IMR-90 (cell line): Measurements from ENCODE around the gene PELI1. TPM values are rescaled to one million over a fixed set of nuclear protein-coding genes. Genes with fewer than 3 reads are reported as not detected.

Source experiments
- ATAC-seq: fragments of 200-7000 bp; cut with Tn5 transposase; 2 replicates; pipeline ENCODE4 v1.9.1; 2020; ENCODE audit warnings: low read depth, mild to moderate bottlenecking, moderate library complexity
- BruUV-seq: library from RNA; stranded (reverse); fragments of 400-500 nt; replicated peaks from 2 replicates; lab custom pipeline; 2021; lab: Mats Ljungman, UMichigan
- CTCF ChIA-PET: fragments of 300-600 bp; formaldehyde crosslinking; extraction: SDS; loops from one replicate; lab custom pipeline; 2021; ENCODE audit warnings: antibody characterized with exemption; lab: Yijun Ruan, JAX
- POLR2A ChIA-PET: fragments of 300-600 bp; sonication (Branson Sonifier 250); formaldehyde crosslinking; loops from one replicate; lab custom pipeline; 2022; ENCODE audit warnings: antibody characterized with exemption; ENCODE audit not compliant: unreplicated experiment; lab: Charles Lee
- DNase-seq: peaks from one replicate; pipeline ENCODE4 v3.0.0; 2013
- H2AFZ ChIP-seq: replicated peaks from 2 replicates; pipeline ENCODE3; 2013; ENCODE audit warnings: low read length, mild to moderate bottlenecking; ENCODE audit not compliant: poor library complexity
- H2AK5ac ChIP-seq: 2 replicates; pipeline ENCODE4 v1.6.1; 2013; ENCODE audit warnings: low read depth, low read length, inconsistent platforms
- H2AK9ac ChIP-seq: replicated peaks from 2 replicates; pipeline ENCODE3; 2013; ENCODE audit warnings: mild to moderate bottlenecking, low read depth, low read length, moderate library complexity; ENCODE audit not compliant: poor library complexity
- H2BK120ac ChIP-seq: 2 replicates; pipeline ENCODE4 v1.6.1; 2013; ENCODE audit warnings: low read depth, low read length, inconsistent platforms
- H2BK15ac ChIP-seq: 3 replicates; pipeline ENCODE4 v1.6.1; 2013; ENCODE audit warnings: low read depth, low read length, inconsistent platforms
- H2BK20ac ChIP-seq: 2 replicates; pipeline ENCODE4 v1.6.1; 2013; ENCODE audit warnings: low read depth, mild to moderate bottlenecking, inconsistent platforms, low read length, moderate library complexity
- H2BK5ac ChIP-seq: 2 replicates; pipeline ENCODE4 v1.6.1; 2013; ENCODE audit warnings: mild to moderate bottlenecking, low read depth, low read length, inconsistent platforms; ENCODE audit not compliant: poor library complexity, severe bottlenecking
- H3K14ac ChIP-seq: replicated peaks from 2 replicates; pipeline ENCODE4 v1.6.1; 2013; ENCODE audit warnings: low read depth, low read length, inconsistent platforms
- H3K18ac ChIP-seq: 2 replicates; pipeline ENCODE4 v1.6.1; 2013; ENCODE audit warnings: low read depth, low read length, control low read depth
- H3K23ac ChIP-seq: 2 replicates; pipeline ENCODE4 v1.6.1; 2013; ENCODE audit warnings: low read depth, low read length, inconsistent platforms
- H3K27ac ChIP-seq: 2 replicates; pipeline ENCODE4 v1.5.1; 2013; ENCODE audit warnings: mild to moderate bottlenecking, control low read depth, low read length; ENCODE audit not compliant: insufficient read depth
- H3K27me3 ChIP-seq: 2 replicates; pipeline ENCODE4 v1.6.1; 2013; ENCODE audit warnings: low read length; ENCODE audit not compliant: control insufficient read depth, insufficient read depth
- H3K36me3 ChIP-seq: 2 replicates; pipeline ENCODE4 v1.6.1; 2013; ENCODE audit warnings: low read length, mixed read lengths; ENCODE audit not compliant: control insufficient read depth, insufficient read depth
- H3K4ac ChIP-seq: 2 replicates; pipeline ENCODE4 v1.6.1; 2013; ENCODE audit warnings: low read depth, low read length, inconsistent platforms
- H3K4me1 ChIP-seq: 2 replicates; pipeline ENCODE4 v1.6.1; 2013; ENCODE audit warnings: low read length, mixed read lengths; ENCODE audit not compliant: control insufficient read depth, insufficient read depth
- H3K4me2 ChIP-seq: 2 replicates; pipeline ENCODE4 v1.6.1; 2013; ENCODE audit warnings: low read depth, mild to moderate bottlenecking, control low read depth, low read length, moderate library complexity
- H3K4me3 ChIP-seq: 2 replicates; pipeline ENCODE4 v1.5.1; 2013; ENCODE audit warnings: low read depth, mild to moderate bottlenecking, control low read depth, low read length, moderate library complexity; ENCODE audit not compliant: insufficient read depth
- H3K56ac ChIP-seq: 2 replicates; pipeline ENCODE4 v1.6.1; 2013; ENCODE audit warnings: low read length, inconsistent platforms; ENCODE audit not compliant: insufficient read depth; ENCODE audit errors: extremely low read depth
- H3K79me1 ChIP-seq, 2 experiments: 2 replicates each; pipeline ENCODE4 v1.6.1; 2013; ENCODE audit warnings: low read length in 2 of 2, inconsistent platforms in 1 of 2, low read depth in 1 of 2
- H3K9ac ChIP-seq: 2 replicates; pipeline ENCODE4 v1.6.1; 2013; ENCODE audit warnings: low read depth, low read length, control low read depth
- H3K9me1 ChIP-seq: 2 replicates; pipeline ENCODE4 v1.6.1; 2013; ENCODE audit warnings: low read length, inconsistent platforms; ENCODE audit not compliant: insufficient read depth
- H3K9me3 ChIP-seq: 2 replicates; pipeline ENCODE4 v1.6.1; 2013; ENCODE audit warnings: low read length; ENCODE audit not compliant: control insufficient read depth, insufficient read depth
- H4K20me1 ChIP-seq: 2 replicates; pipeline ENCODE4 v1.6.1; 2013; ENCODE audit warnings: low read length, inconsistent platforms; ENCODE audit not compliant: insufficient read depth
- H4K5ac ChIP-seq: 2 replicates; pipeline ENCODE4 v1.6.1; 2013; ENCODE audit warnings: mild to moderate bottlenecking, low read depth, low read length, control low read depth
- H4K8ac ChIP-seq, 2 experiments: 2 replicates each; pipeline ENCODE4 v1.6.1; 2013; ENCODE audit warnings: low read depth in 2 of 2, low read length in 2 of 2, control low read depth in 1 of 2, inconsistent platforms in 1 of 2
- H4K91ac ChIP-seq: 2 replicates; pipeline ENCODE4 v1.6.1; 2013; ENCODE audit warnings: low read depth, low read length, inconsistent platforms; ENCODE audit not compliant: insufficient read depth
- CEBPB ChIP-seq: IDR thresholded peaks from 2 replicates; pipeline ENCODE4 v1.6.1; 2012; ENCODE audit warnings: low read depth, low read length, improper control_type of control experiment
- CHD1 ChIP-seq: IDR thresholded peaks from 2 replicates; pipeline ENCODE4 v1.6.1; 2012; ENCODE audit warnings: low read depth, low read length, improper control_type of control experiment
- MXI1 ChIP-seq: IDR thresholded peaks from 2 replicates; pipeline ENCODE4 v1.6.1; 2012; ENCODE audit warnings: low read depth, mild to moderate bottlenecking, low read length, moderate library complexity, borderline replicate concordance
- POLR2A ChIP-seq: IDR thresholded peaks from 2 replicates; pipeline ENCODE4 v1.6.1; 2012; ENCODE audit warnings: mild to moderate bottlenecking, low read depth, low read length
- RFX5 ChIP-seq: IDR thresholded peaks from 2 replicates; pipeline ENCODE4 v1.8.0; 2012; ENCODE audit warnings: low read depth, mild to moderate bottlenecking, low read length, moderate library complexity
- SMC3 ChIP-seq: fragments of 150-350 bp; IDR thresholded peaks from 2 replicates; pipeline ENCODE4 v1.6.1; 2016; ENCODE audit warnings: low read depth, mild to moderate bottlenecking, antibody characterized with exemption, low read length, moderate library complexity
- WGBS, 2 experiments: methylation state at CpG; one replicate each; pipeline versions ENCODE4 v1.1.5 to v1.1.7; 2013; ENCODE audit warnings: missing lambda C conversion rate in 2 of 2; ENCODE audit not compliant: insufficient read length in 1 of 2; ENCODE audit errors: extremely low coverage in 2 of 2; 5-methylcytosine and 5-hydroxymethylcytosine counted together
- dilution Hi-C: fragments of 300-500 bp; cut with HindIII; formaldehyde crosslinking; loops from one replicate; pipeline ENCODE4 v1.14.3; 2018; ENCODE audit warnings: low sequenced_read_pairs; ENCODE audit not compliant: unreplicated experiment
- in situ Hi-C: fragments of 300-500 bp; cut with MboI; formaldehyde crosslinking; loops from 3 replicates; pipeline ENCODE4 v1.14.3; 2019; ENCODE audit warnings: low sequenced_read_pairs, inconsistent platforms, mixed read lengths
- intact Hi-C: fragments of 100-400 bp; cut with micrococcal nuclease; formaldehyde crosslinking; loops from 2 replicates; pipeline ENCODE4 v1.10.0; 2022
- polyA plus RNA-seq, 3 experiments: library from polyadenylated mRNA; depleted of rRNA; stranded (reverse); fragments of >200 nt; gene quantifications; 2 replicates each; pipeline ENCODE4 v1.2.3, GENCODE V29; 2012; ENCODE audit warnings: low replicate concordance in 1 of 3
- total RNA-seq: library from RNA; depleted of rRNA; stranded (reverse); fragments of >200 nt; gene quantifications from 2 replicates; pipeline ENCODE4 v1.2.3, GENCODE V29; 2012
- TF ChIP-seq, protein P1 (sequence below): fragments of 150-350 bp; IDR thresholded peaks from 2 replicates; pipeline ENCODE4 v1.6.1; 2016; ENCODE audit warnings: low read depth, mild to moderate bottlenecking, low read length, moderate library complexity, borderline replicate concordance
- TF ChIP-seq, protein P2 (sequence below): conservative IDR thresholded peaks from 2 replicates; pipeline ENCODE4 v1.5.1; 2012; ENCODE audit warnings: mild to moderate bottlenecking, low read depth, low read length, improper control_type of control experiment

PELI1 gene
- total and polyA plus RNA-seq, 2 of the 4 experiments (the other 2 are of a cell fraction) = 2.2 to 2.5 TPM

DNA sequence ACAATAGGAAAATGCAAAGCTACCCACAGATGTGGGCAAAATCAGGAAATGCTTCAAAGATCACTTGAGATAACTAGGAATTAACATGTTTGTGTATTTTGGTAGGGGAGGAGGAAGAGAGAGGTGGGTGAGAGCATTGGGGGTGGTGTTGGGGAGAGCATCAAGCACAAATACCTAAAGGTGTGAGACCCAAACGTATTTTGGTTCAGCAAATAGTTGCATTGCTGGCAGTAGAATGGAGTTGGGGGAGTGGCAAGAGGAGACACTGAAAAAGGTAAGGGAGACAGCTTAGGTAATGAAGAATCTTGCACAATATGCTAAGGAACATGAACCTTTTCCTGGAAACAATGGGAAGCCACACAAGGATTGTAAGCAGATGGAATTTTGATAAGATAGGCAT is 1.5 kb upstream of the PELI1 start:
- Histone ChIP-seq H2BK120ac (no peak overlapping the region), H3K4ac (no peak overlapping the region), H3K9ac (no peak overlapping the region), H3K56ac (no peak overlapping the region), H3K18ac (no peak overlapping the region), H4K91ac (no peak overlapping the region), H2BK15ac (no peak overlapping the region), H2AK9ac (no peak overlapping the region), H2AFZ (no peak overlapping the region), H2BK20ac (no peak overlapping the region), H2BK5ac (no peak overlapping the region), H3K14ac (no peak overlapping the region), H3K27ac (no peak overlapping the region), H3K23ac (no peak overlapping the region), H3K4me2 (no peak overlapping the region), H3K27me3 (peaks cover 2% of the 10 kb centered on the region), H4K8ac (no peak overlapping the region), H4K20me1 (no peaks in the 10 kb centered on the region), H2AK5ac (no peak overlapping the region), H3K9me3 (no peaks in the 10 kb centered on the region), H3K9me1 (peaks cover 3% of the 10 kb centered on the region; the same call in 1 of the 2 replicates), H3K4me3 (no peak overlapping the region), H4K5ac (no peak overlapping the region), H3K4me1 (no peaks in the 10 kb centered on the region), H3K79me1 (0 out of 4 replicates have a peak, but pooled peaks cover 0 to 3% of the 10 kb centered on the region in 2 experiments), H3K36me3 (no peaks in the 10 kb centered on the region)
- no peak for ATAC-seq
- CTCF ChIA-PET = interaction anchor here (0.9 kb wide), 1 partner anchor 96 kb away, joined by 3 read pairs; no protein-coding TSS in a partner anchor
- no TSS peak for BruUV-seq
- no peak for TF ChIP-seq CEBPB
- TF ChIP-seq, protein P1, sequence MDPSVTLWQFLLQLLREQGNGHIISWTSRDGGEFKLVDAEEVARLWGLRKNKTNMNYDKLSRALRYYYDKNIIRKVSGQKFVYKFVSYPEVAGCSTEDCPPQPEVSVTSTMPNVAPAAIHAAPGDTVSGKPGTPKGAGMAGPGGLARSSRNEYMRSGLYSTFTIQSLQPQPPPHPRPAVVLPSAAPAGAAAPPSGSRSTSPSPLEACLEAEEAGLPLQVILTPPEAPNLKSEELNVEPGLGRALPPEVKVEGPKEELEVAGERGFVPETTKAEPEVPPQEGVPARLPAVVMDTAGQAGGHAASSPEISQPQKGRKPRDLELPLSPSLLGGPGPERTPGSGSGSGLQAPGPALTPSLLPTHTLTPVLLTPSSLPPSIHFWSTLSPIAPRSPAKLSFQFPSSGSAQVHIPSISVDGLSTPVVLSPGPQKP = no peak
- no peak for TF ChIP-seq SMC3
- TF ChIP-seq, protein P2, sequence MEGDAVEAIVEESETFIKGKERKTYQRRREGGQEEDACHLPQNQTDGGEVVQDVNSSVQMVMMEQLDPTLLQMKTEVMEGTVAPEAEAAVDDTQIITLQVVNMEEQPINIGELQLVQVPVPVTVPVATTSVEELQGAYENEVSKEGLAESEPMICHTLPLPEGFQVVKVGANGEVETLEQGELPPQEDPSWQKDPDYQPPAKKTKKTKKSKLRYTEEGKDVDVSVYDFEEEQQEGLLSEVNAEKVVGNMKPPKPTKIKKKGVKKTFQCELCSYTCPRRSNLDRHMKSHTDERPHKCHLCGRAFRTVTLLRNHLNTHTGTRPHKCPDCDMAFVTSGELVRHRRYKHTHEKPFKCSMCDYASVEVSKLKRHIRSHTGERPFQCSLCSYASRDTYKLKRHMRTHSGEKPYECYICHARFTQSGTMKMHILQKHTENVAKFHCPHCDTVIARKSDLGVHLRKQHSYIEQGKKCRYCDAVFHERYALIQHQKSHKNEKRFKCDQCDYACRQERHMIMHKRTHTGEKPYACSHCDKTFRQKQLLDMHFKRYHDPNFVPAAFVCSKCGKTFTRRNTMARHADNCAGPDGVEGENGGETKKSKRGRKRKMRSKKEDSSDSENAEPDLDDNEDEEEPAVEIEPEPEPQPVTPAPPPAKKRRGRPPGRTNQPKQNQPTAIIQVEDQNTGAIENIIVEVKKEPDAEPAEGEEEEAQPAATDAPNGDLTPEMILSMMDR = no peak
- no peak for TF ChIP-seq CHD1
- no peak for TF ChIP-seq RFX5
- TF ChIP-seq MXI1 = no peak
- no peak for TF ChIP-seq POLR2A
- POLR2A ChIA-PET = no interaction called here
- dilution Hi-C loops (no loop called here), intact Hi-C loops (loop anchor here (2.0 to 10.0 kb wide), 3 partner anchors 97 to 719 kb away; no protein-coding TSS in a partner anchor), in situ Hi-C loops (no loop called here)
- no peak for DNase-seq
- no CpG with 5 or more reads among the region's 1 CpG for WGBS, 2 experiments
